T-cell (primary cell): Measurements from ENCODE around the gene DACT1. TPM values are rescaled to one million over a fixed set of nuclear protein-coding genes. Genes with fewer than 3 reads are reported as not detected.

Experiments used
- ATAC-seq, 4 experiments: fragments of 200-7000 bp in 3 of 4; fragments of 150-1000 bp in 1 of 4; cut with Tn5 transposase; replicated peaks in 1 of 4; 1 replicate in 3 of 4; 2 replicates in 1 of 4; pipeline ENCODE4 v1.10.0; 2021; ENCODE audit warnings: moderate library complexity in 3 of 4, mild to moderate bottlenecking in 2 of 4, moderate number of reproducible peaks in 1 of 4
- CTCF ChIA-PET, 2 donors: fragments of 300-600 bp; sonication (Branson Sonifier 250); formaldehyde crosslinking; loops; one replicate each; lab custom pipeline; 2022; ENCODE audit warnings: antibody characterized with exemption in 2 of 2; lab: Charles Lee
- POLR2A ChIA-PET, 2 donors: fragments of 300-600 bp; sonication (Branson Sonifier 250); formaldehyde crosslinking; loops; one replicate each; lab custom pipeline; 2022; ENCODE audit warnings: antibody characterized with exemption in 2 of 2; lab: Charles Lee
- DNase-seq, 35 experiments: peaks; one replicate each; pipeline versions ENCODE4 v3.0.0 to v3.0.0-alpha.2; 2013 to 2023
- H3K27ac ChIP-seq: one replicate; pipeline ENCODE4 v1.5.1; 2013; ENCODE audit warnings: low read length
- H3K27me3 ChIP-seq, 2 experiments: replicated peaks in 1 of 2; 1 replicate in 1 of 2; 2 replicates in 1 of 2; pipeline versions ENCODE4 v1.6.1 to v1.7.0; 2013; ENCODE audit warnings: low read length in 1 of 2, mixed read lengths in 1 of 2; ENCODE audit not compliant: control insufficient read depth in 2 of 2, insufficient read depth in 2 of 2; ENCODE audit errors: extremely low read depth in 1 of 2
- H3K36me3 ChIP-seq, 2 donors: 1 replicate in 1 of 2; 2 replicates in 1 of 2; pipeline versions ENCODE4 v1.6.1 to v1.7.0; 2013; ENCODE audit warnings: low read length in 1 of 2; ENCODE audit not compliant: control insufficient read depth in 2 of 2, insufficient read depth in 1 of 2; ENCODE audit errors: extremely low read depth in 1 of 2
- H3K4me1 ChIP-seq, 2 experiments: 1 replicate in 1 of 2; 2 replicates in 1 of 2; pipeline versions ENCODE4 v1.6.1 to v1.7.0; 2013; ENCODE audit warnings: low read length in 2 of 2, mixed read lengths in 1 of 2; ENCODE audit not compliant: insufficient read depth in 2 of 2, control insufficient read depth in 1 of 2; ENCODE audit errors: extremely low read depth in 1 of 2
- H3K4me3 ChIP-seq, 2 donors: 1 replicate in 1 of 2; 2 replicates in 1 of 2; pipeline versions ENCODE4 v1.5.1 to v1.7.0; 2013; ENCODE audit warnings: mild to moderate bottlenecking in 2 of 2, low read length in 1 of 2, moderate library complexity in 1 of 2; ENCODE audit not compliant: control insufficient read depth in 1 of 2; ENCODE audit errors: extremely low read depth in 1 of 2
- H3K9me3 ChIP-seq: 2 replicates; pipeline ENCODE4 v1.7.0; 2013
- H3K27ac Mint-ChIP-seq, 2 donors: one replicate each; pipeline ENCODE4 v1.8.0; 2020 to 2021; ENCODE audit warnings: mild to moderate bottlenecking in 2 of 2, mixed read lengths in 2 of 2
- H3K27me3 Mint-ChIP-seq, 2 donors: one replicate each; pipeline ENCODE4 v1.8.0; 2021 to 2022; ENCODE audit warnings: mixed read lengths in 2 of 2
- H3K36me3 Mint-ChIP-seq: one replicate; pipeline ENCODE4 v1.8.0; 2021; ENCODE audit warnings: mixed read lengths
- H3K4me1 Mint-ChIP-seq, 3 donors: one replicate each; pipeline ENCODE4 v1.8.0; 2020 to 2022; ENCODE audit warnings: mixed read lengths in 3 of 3, mild to moderate bottlenecking in 1 of 3
- H3K4me3 Mint-ChIP-seq, 3 donors: one replicate each; pipeline ENCODE4 v1.8.0; 2020 to 2022; ENCODE audit warnings: mild to moderate bottlenecking in 3 of 3, mixed read lengths in 3 of 3, moderate library complexity in 3 of 3
- H3K9me3 Mint-ChIP-seq, 3 donors: one replicate each; pipeline ENCODE4 v1.8.0; 2020 to 2022; ENCODE audit warnings: mixed read lengths in 3 of 3
- WGBS: methylation state at CpG from one replicate; pipeline ENCODE4 v1.1.5; 2013; ENCODE audit warnings: missing lambda C conversion rate; ENCODE audit not compliant: insufficient coverage; 5-methylcytosine and 5-hydroxymethylcytosine counted together
- total RNA-seq, 35 experiments: library from RNA in 6 of 35; stranded (reverse) in 6 of 35; fragments of 120-200 nt in 1 of 35; gene quantifications; one replicate each; pipeline versions ENCODE4 v1.2.1 to v1.2.4 and lab custom pipeline; 2013 to 2026

Gene DACT1
- total RNA-seq, 5 donors from 2014 or later (not counting 1 experiment from before 2014, with no cell fraction given): 5.6 to 35.9 (median 10.0) TPM

- Mint-ChIP-seq H3K36me3 (no peaks in the 10 kb centered on the region), H3K27ac (no peak overlapping the region), H3K4me1 (peaks cover 21 to 28% (median 25%) of the 10 kb centered on the region in 3 donors), H3K27me3 (no peaks in the 10 kb centered on the region), H3K9me3 (no peaks in the 10 kb centered on the region), H3K4me3 (no peak overlapping the region)
- CTCF ChIA-PET: no interaction called here
- H3K27ac ChIP-seq: no peak overlapping the region
- peaks cover 0 to 14% of the 10 kb centered on the region in 2 experiments for H3K4me1 ChIP-seq
- H3K4me3 ChIP-seq: no peak overlapping the region
- no peaks in the 10 kb centered on the region for H3K9me3 ChIP-seq
- POLR2A ChIA-PET: no interaction called here
- 91% methylated on average over 1 of the region's 3 CpGs for WGBS
- no peaks in the 10 kb centered on the region for H3K36me3 ChIP-seq
- DNase-seq (no peak), ATAC-seq (no peak)
- no peaks in the 10 kb centered on the region for H3K27me3 ChIP-seq
Observed at GRCh38 chr14:58665773-58666500, 28.2 kb downstream of the DACT1 start.

- Mint-ChIP-seq H3K36me3 (no peaks in the 10 kb centered on the region), H3K4me1 (peaks cover 18 to 26% (median 21%) of the 10 kb centered on the region in 3 donors), H3K27me3 (no peaks in the 10 kb centered on the region), H3K9me3 (no peaks in the 10 kb centered on the region), H3K27ac (no peak overlapping the region), H3K4me3 (no peak overlapping the region)
- no peak for DNase-seq
- H3K27me3 ChIP-seq: no peaks in the 10 kb centered on the region
- no peak for ATAC-seq
- H3K4me1 ChIP-seq: peaks cover 0 to 11% of the 10 kb centered on the region in 2 experiments
- H3K4me3 ChIP-seq: no peak overlapping the region
- H3K9me3 ChIP-seq: no peaks in the 10 kb centered on the region
- no peaks in the 10 kb centered on the region for H3K36me3 ChIP-seq
- POLR2A ChIA-PET: interaction anchor here in 1 of 2 donors (0.6 kb wide), 1 partner anchor 16 kb away, joined by 6 read pairs; no protein-coding TSS in a partner anchor
- CTCF ChIA-PET: no interaction called here
- no peak overlapping the region for H3K27ac ChIP-seq
Observed at GRCh38 chr14:58666737-58667136, 29.0 kb downstream of the DACT1 start.

GRCh38 chr14:58667900-58668299 is 30.1 kb downstream of the DACT1 start:
- DNase-seq (no peak), ATAC-seq (no peak)
- H3K27ac ChIP-seq: no peak overlapping the region
- H3K36me3 ChIP-seq: no peaks in the 10 kb centered on the region
- H3K27me3 Mint-ChIP-seq: no peaks in the 10 kb centered on the region
- ChIA-PET CTCF (no interaction called here), POLR2A (no interaction called here)
- H3K4me3 ChIP-seq: no peak overlapping the region
- no peaks in the 10 kb centered on the region for H3K36me3 Mint-ChIP-seq
- peaks cover 7 to 14% (median 11%) of the 10 kb centered on the region in 3 donors for H3K4me1 Mint-ChIP-seq
- no peaks in the 10 kb centered on the region for H3K9me3 Mint-ChIP-seq
- no peaks in the 10 kb centered on the region for H3K27me3 ChIP-seq
- no peak overlapping the region for H3K27ac Mint-ChIP-seq
- H3K4me3 Mint-ChIP-seq: no peak overlapping the region
- H3K4me1 ChIP-seq: no peaks in the 10 kb centered on the region
- WGBS: 73% methylated on average over 3 of the region's 5 CpGs
- no peaks in the 10 kb centered on the region for H3K9me3 ChIP-seq

GRCh38 chr14:58668848-58669480 is 31.2 kb downstream of the DACT1 start:
- H3K36me3 Mint-ChIP-seq: no peaks in the 10 kb centered on the region
- POLR2A ChIA-PET: no interaction called here

GRCh38 chr14:58669556-58670200 is 31.9 kb downstream of the DACT1 start:
- DNase-seq (no peak), ATAC-seq (no peak)
- Histone ChIP-seq H3K4me3 (no peak overlapping the region), H3K27me3 (no peaks in the 10 kb centered on the region), H3K9me3 (no peaks in the 10 kb centered on the region), H3K27ac (no peak overlapping the region), H3K4me1 (no peaks in the 10 kb centered on the region), H3K36me3 (no peaks in the 10 kb centered on the region)
- Mint-ChIP-seq H3K27ac (no peak overlapping the region), H3K4me1 (no peaks in the 10 kb centered on the region), H3K9me3 (no peaks in the 10 kb centered on the region), H3K4me3 (no peak overlapping the region), H3K27me3 (no peaks in the 10 kb centered on the region), H3K36me3 (no peaks in the 10 kb centered on the region)
- ChIA-PET CTCF (no interaction called here), POLR2A (no interaction called here)
- no CpG with 5 or more reads among the region's 7 CpGs for WGBS

More at GRCh38 chr14:58668848-58669480, 31.2 kb downstream of the DACT1 start:
- DNase-seq (no peak), ATAC-seq (no peak)
- no peak overlapping the region for H3K27ac Mint-ChIP-seq
- no peaks in the 10 kb centered on the region for H3K9me3 Mint-ChIP-seq
- CTCF ChIA-PET: no interaction called here
- H3K27ac ChIP-seq: no peak overlapping the region
- no peaks in the 10 kb centered on the region for H3K27me3 Mint-ChIP-seq
- H3K4me3 ChIP-seq: no peak overlapping the region
- H3K9me3 ChIP-seq: no peaks in the 10 kb centered on the region
- H3K36me3 ChIP-seq: no peaks in the 10 kb centered on the region
- no peaks in the 10 kb centered on the region for H3K27me3 ChIP-seq
- H3K4me1 Mint-ChIP-seq: peaks cover 0 to 4% (median 1%) of the 10 kb centered on the region in 3 donors
- no peak overlapping the region for H3K4me3 Mint-ChIP-seq
- 67% methylated on average over 1 of the region's 5 CpGs for WGBS
- H3K4me1 ChIP-seq: no peaks in the 10 kb centered on the region

- WGBS: no CpG with 5 or more reads among the region's 1 CpG
- H3K4me1 Mint-ChIP-seq: no peaks in the 10 kb centered on the region
Observed at GRCh38 chr14:58671024-58671423, 33.3 kb downstream of the DACT1 start.

More at GRCh38 chr14:58671024-58671423, 33.3 kb downstream of the DACT1 start:
- Histone ChIP-seq H3K4me1 (no peaks in the 10 kb centered on the region), H3K36me3 (no peaks in the 10 kb centered on the region), H3K4me3 (no peak overlapping the region), H3K27ac (no peak overlapping the region), H3K9me3 (no peaks in the 10 kb centered on the region), H3K27me3 (no peaks in the 10 kb centered on the region)
- ChIA-PET CTCF (no interaction called here), POLR2A (no interaction called here)
- ATAC-seq: no peak
- DNase-seq: no peak
- no peaks in the 10 kb centered on the region for H3K9me3 Mint-ChIP-seq
- H3K27me3 Mint-ChIP-seq: no peaks in the 10 kb centered on the region
- no peak overlapping the region for H3K27ac Mint-ChIP-seq
- H3K36me3 Mint-ChIP-seq: no peaks in the 10 kb centered on the region
- H3K4me3 Mint-ChIP-seq: no peak overlapping the region
